Measurements from ENCODE around the gene SCN10A.

SCN10A gene

GRCh38 chr3:38650248-38650951 lies 165.6 kb downstream of the SCN10A start:
- TF ChIP-seq CTCF (conservative IDR thresholded peaks at IDR 0.05) (no peak), ZFX (IDR thresholded peaks at IDR 0.05) (no peak)
- H3K27ac ChIP-seq: peak overlapping the region; percentile 35; the same call in 1 of the 2 replicates

- H3K27ac ChIP-seq: peak within 1 kb of the TSS; percentile 35; the same call in 1 of the 2 replicates
- TF ChIP-seq ZFX (IDR thresholded peaks at IDR 0.05) (no peak), CTCF (conservative IDR thresholded peaks at IDR 0.05) (no peak)
These were observed 166.3 kb downstream of the SCN10A start, which contains the start of gene SCN5A for GRCh38 chr3:38649500-38650247. Gene SCN5A, minus strand, starts transcription at chr3:38649687. Its CDS starts 16,380 bp downstream, at chr3:38633307.

GRCh38 chr3:38648659-38649499 lies 167.1 kb downstream of the SCN10A start:
- H3K27ac ChIP-seq: no peak overlapping the region; the same call in 1 of the 2 replicates
- no peak for TF ChIP-seq CTCF (conservative IDR thresholded peaks at IDR 0.05)
- TF ChIP-seq ZFX (IDR thresholded peaks at IDR 0.05): no peak

- no peak for TF ChIP-seq CTCF (conservative IDR thresholded peaks at IDR 0.05)
- TF ChIP-seq ZFX (IDR thresholded peaks at IDR 0.05): no peak
These were observed 167.9 kb downstream of the SCN10A start for GRCh38 chr3:38648024-38648658.

GRCh38 chr3:38647217-38647970 lies 168.6 kb downstream of the SCN10A start:
- no peak for TF ChIP-seq CTCF (conservative IDR thresholded peaks at IDR 0.05)
- no peak for TF ChIP-seq ZFX (IDR thresholded peaks at IDR 0.05)
- no peak overlapping the region for H3K27ac ChIP-seq

More at GRCh38 chr3:38648024-38648658, 167.9 kb downstream of the SCN10A start:
- H3K27ac ChIP-seq: no peak overlapping the region

Measured in C4-2B (cell line).